Ovary (tissue), 9 donors: ENCODE results near the gene FOXK2. TPM values are rescaled to one million over a fixed set of nuclear protein-coding genes. Genes with fewer than 3 reads are reported as not detected.
"Not testable (repeated sequence)": the region's sequence is repeated elsewhere in the genome, so short reads cannot be mapped to it uniquely, and the experiment has no call there.

Experiments
- DNase-seq, 5 donors: peaks; one replicate each; pipeline ENCODE4 v3.0.0-alpha.2; 2019 to 2020
- H3K27ac ChIP-seq, 2 donors: fragments of 200-600 bp; one replicate each; pipeline versions ENCODE4 v1.5.1 to v1.8.0; 2019 to 2022
- H3K27me3 ChIP-seq: fragments of 200-600 bp; one replicate; pipeline ENCODE4 v1.8.0; 2022
- H3K36me3 ChIP-seq: fragments of 200-600 bp; sonication (generic); one replicate; pipeline ENCODE4 v1.5.1; 2019
- H3K4me1 ChIP-seq: one replicate; pipeline ENCODE4 v1.8.1; 2013; ENCODE audit warnings: mild to moderate bottlenecking, moderate library complexity; ENCODE audit not compliant: insufficient read depth
- H3K4me3 ChIP-seq: fragments of 200-600 bp; sonication (generic); one replicate; pipeline ENCODE4 v1.5.1; 2017
- H3K9me3 ChIP-seq, 2 donors: fragments of 200-600 bp in 1 of 2; sonication (generic) in 1 of 2; one replicate each; pipeline versions ENCODE4 v1.5.1 to v1.8.1; 2013 to 2019; ENCODE audit warnings: mild to moderate bottlenecking in 1 of 2, moderate library complexity in 1 of 2
- CTCF ChIP-seq, 3 donors: fragments of 450-650 bp in 2 of 3; fragments of 200-600 bp in 1 of 3; IDR thresholded peaks; one replicate each; pipeline versions ENCODE4 v1.5.1 to v1.8.0; 2016 to 2022; ENCODE audit warnings: antibody characterized with exemption in 3 of 3, mild to moderate bottlenecking in 1 of 3
- EP300 ChIP-seq: sonication (generic); formaldehyde crosslinking; IDR thresholded peaks from one replicate; pipeline ENCODE4 v1.6.1; 2017; ENCODE audit warnings: antibody characterized with exemption
- POLR2A ChIP-seq: fragments of 450-650 bp; IDR thresholded peaks from one replicate; pipeline ENCODE4 v1.6.1; 2017; ENCODE audit warnings: antibody characterized with exemption, mild to moderate bottlenecking, moderate library complexity
- WGBS, 3 donors: extraction: QIAGEN DNeasy Blood & Tissue Kit in 1 of 3; methylation state at CpG; one replicate each; pipeline versions ENCODE4 v1.1.5 to v1.1.7; 2013 to 2017; 5-methylcytosine and 5-hydroxymethylcytosine counted together
- intact Hi-C, 4 donors: fragments of 100-400 bp; cut with DNase I; formaldehyde crosslinking; loops; one replicate each; pipeline versions ENCODE4 v1.11.0 to v1.15.1; 2022 to 2023
- polyA plus RNA-seq, 2 donors: library from polyadenylated mRNA; stranded (reverse); fragments of 200-250 nt in 1 of 2; fragments of 350-450 nt in 1 of 2; fragmentation: Illumina TruSeq in 1 of 2; extraction: RNeasy Lipid Tissue Mini Kit (QIAGEN cat#74804) in 1 of 2; gene quantifications; one replicate each; pipeline ENCODE4 v1.2.3, GENCODE V29; 2013 to 2014
- total RNA-seq, 7 donors: library from RNA; depleted of rRNA in 2 of 7; stranded (reverse); fragments of >200 nt in 2 of 7; fragmentation: NEBNext Ultra II Directional in 3 of 7; extraction: Animal tissue kit (Norgen Biotek cat#: 25700) in 3 of 7; gene quantifications; one replicate each; pipeline versions ENCODE4 v1.1.0 to v1.2.4, GENCODE V29; 2016 to 2023
- donor health status: DM: no; HTN: no; CAD: no; lungs with moderate emphysema.
- donor health status: DM: no; HTN: no; CAD: no.
- donor health status: Bipolar disorder and iron deficiency.
- donor health status: DM: yes; HTN: yes; CAD: no.
- donor health status: DM: no; HTN: no; CAD: no.
- donor health status: DM: yes; HTN: yes; CAD: no.

The FOXK2 gene
- total and polyA plus RNA-seq, 9 donors: 19.1 to 67.6 (median 43.0) TPM

GRCh38 chr17:82560252-82560642 lies 40.7 kb downstream of the FOXK2 start:
- Histone ChIP-seq H3K4me3 (no peak overlapping the region), H3K36me3 (no peaks in the 10 kb centered on the region), H3K27ac (no peak overlapping the region), H3K27me3 (no peaks in the 10 kb centered on the region), H3K9me3 (no peaks in the 10 kb centered on the region), H3K4me1 (peaks cover 8% of the 10 kb centered on the region)
- no peak for DNase-seq
- intact Hi-C loops: no loop called here
- 61 to 88% (median 76%) methylated on average over 15 of the region's 15 CpGs for WGBS, 3 donors
- TF ChIP-seq CTCF (IDR thresholded peaks at IDR 0.05) (no peak), EP300 (no peak)

GRCh38 chr17:82560802-82561428 lies 41.4 kb downstream of the FOXK2 start:
- Histone ChIP-seq H3K36me3 (no peaks in the 10 kb centered on the region), H3K9me3 (no peaks in the 10 kb centered on the region), H3K27me3 (no peaks in the 10 kb centered on the region), H3K4me1 (peaks cover 10% of the 10 kb centered on the region), H3K27ac (no peak overlapping the region), H3K4me3 (no peak overlapping the region)
- 72 to 88% (median 86%) methylated on average over 9 of the region's 9 CpGs for WGBS, 3 donors
- TF ChIP-seq POLR2A (no peak), CTCF (IDR thresholded peaks at IDR 0.05) (no peak), EP300 (no peak)
- DNase-seq: no peak
- intact Hi-C loops: no loop called here

- WGBS, 3 donors: 85 to 91% (median 87%) methylated on average over 28 to 31 of the region's 31 CpGs
- Histone ChIP-seq H3K4me3 (no peak overlapping the region), H3K36me3 (no peaks in the 10 kb centered on the region), H3K9me3 (no peaks in the 10 kb centered on the region), H3K27ac (no peak overlapping the region), H3K27me3 (no peaks in the 10 kb centered on the region), H3K4me1 (peaks cover 10% of the 10 kb centered on the region)
- intact Hi-C loops: no loop called here
- DNase-seq: no peak
- TF ChIP-seq EP300: no peak
- TF ChIP-seq POLR2A: no peak
- TF ChIP-seq CTCF (IDR thresholded peaks at IDR 0.05): no peak
Observed at GRCh38 chr17:82561429-82562035, 42.0 kb downstream of the FOXK2 start.

GRCh38 chr17:82562718-82563220 lies 43.2 kb downstream of the FOXK2 start:
- intact Hi-C loops, H3K9me3 ChIP-seq, H3K27ac ChIP-seq, H3K4me3 ChIP-seq, H3K36me3 ChIP-seq, H3K27me3 ChIP-seq, DNase-seq: not testable (repeated sequence)
- peaks cover 10% of the 10 kb centered on the region for H3K4me1 ChIP-seq
- WGBS, 3 donors: 64 to 81% (median 77%) methylated on average over 7 of the region's 7 CpGs

- intact Hi-C loops: no loop called here
- H3K27ac ChIP-seq: no peak overlapping the region
Observed at GRCh38 chr17:82563318-82563717, 43.8 kb downstream of the FOXK2 start.

GRCh38 chr17:82563745-82564144 lies 44.2 kb downstream of the FOXK2 start:
- WGBS, 3 donors: 70 to 75% (median 75%) methylated on average over 4 of the region's 4 CpGs
- H3K9me3 ChIP-seq, H3K27ac ChIP-seq, H3K27me3 ChIP-seq, H3K4me3 ChIP-seq, DNase-seq, H3K36me3 ChIP-seq, intact Hi-C loops: not testable (repeated sequence)
- H3K4me1 ChIP-seq: peaks cover 13% of the 10 kb centered on the region

More at GRCh38 chr17:82563318-82563717, 43.8 kb downstream of the FOXK2 start:
- Histone ChIP-seq H3K36me3 (no peaks in the 10 kb centered on the region), H3K4me3 (no peak overlapping the region), H3K9me3 (no peaks in the 10 kb centered on the region), H3K27me3 (no peaks in the 10 kb centered on the region), H3K4me1 (peaks cover 10% of the 10 kb centered on the region)
- DNase-seq: no peak
- 73 to 84% (median 78%) methylated on average over 9 of the region's 9 CpGs for WGBS, 3 donors
- TF ChIP-seq CTCF (IDR thresholded peaks at IDR 0.05) (no peak), POLR2A (no peak), EP300 (no peak)
